GM12874 (cell line): ENCODE measurements around the gene DDR2.

Experiments
- TF ChIP-seq, protein P1 (sequence below): IDR thresholded peaks from 2 replicates; pipeline ENCODE4 v1.5.1; 2011; ENCODE audit warnings: low read depth, mild to moderate bottlenecking, control low read depth, low read length, moderate library complexity; ENCODE audit not compliant: insufficient read depth

The DDR2 gene

DNA sequence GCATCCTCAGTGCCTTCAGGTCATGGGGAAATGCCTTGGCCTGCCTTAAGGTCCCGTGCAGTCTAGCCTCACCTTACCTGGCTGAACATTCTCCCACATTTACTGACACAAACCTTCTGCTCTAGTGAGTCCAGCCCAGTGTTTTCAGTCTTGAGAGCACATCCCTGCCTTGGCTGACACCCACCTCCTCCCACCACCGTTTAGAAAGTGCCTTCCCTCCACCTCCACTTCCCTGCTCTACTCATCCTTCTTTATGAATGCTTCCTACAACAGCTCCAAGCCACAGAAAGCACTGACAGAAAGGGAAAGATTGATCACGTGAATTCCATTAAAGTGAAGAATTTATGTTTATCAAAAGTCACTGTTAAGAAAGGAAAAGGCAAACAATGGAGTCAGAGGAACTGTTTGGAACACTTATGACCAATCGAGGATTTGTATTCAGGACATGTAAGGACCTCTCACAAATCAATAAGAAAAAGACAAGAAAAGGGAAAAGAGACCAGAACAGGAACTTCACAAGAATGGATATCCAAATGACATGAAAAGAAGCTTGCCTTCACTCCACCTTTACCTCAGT lies 59.8 kb downstream of the DDR2 start:
- TF ChIP-seq, protein P1, sequence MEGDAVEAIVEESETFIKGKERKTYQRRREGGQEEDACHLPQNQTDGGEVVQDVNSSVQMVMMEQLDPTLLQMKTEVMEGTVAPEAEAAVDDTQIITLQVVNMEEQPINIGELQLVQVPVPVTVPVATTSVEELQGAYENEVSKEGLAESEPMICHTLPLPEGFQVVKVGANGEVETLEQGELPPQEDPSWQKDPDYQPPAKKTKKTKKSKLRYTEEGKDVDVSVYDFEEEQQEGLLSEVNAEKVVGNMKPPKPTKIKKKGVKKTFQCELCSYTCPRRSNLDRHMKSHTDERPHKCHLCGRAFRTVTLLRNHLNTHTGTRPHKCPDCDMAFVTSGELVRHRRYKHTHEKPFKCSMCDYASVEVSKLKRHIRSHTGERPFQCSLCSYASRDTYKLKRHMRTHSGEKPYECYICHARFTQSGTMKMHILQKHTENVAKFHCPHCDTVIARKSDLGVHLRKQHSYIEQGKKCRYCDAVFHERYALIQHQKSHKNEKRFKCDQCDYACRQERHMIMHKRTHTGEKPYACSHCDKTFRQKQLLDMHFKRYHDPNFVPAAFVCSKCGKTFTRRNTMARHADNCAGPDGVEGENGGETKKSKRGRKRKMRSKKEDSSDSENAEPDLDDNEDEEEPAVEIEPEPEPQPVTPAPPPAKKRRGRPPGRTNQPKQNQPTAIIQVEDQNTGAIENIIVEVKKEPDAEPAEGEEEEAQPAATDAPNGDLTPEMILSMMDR: no peak

DNA sequence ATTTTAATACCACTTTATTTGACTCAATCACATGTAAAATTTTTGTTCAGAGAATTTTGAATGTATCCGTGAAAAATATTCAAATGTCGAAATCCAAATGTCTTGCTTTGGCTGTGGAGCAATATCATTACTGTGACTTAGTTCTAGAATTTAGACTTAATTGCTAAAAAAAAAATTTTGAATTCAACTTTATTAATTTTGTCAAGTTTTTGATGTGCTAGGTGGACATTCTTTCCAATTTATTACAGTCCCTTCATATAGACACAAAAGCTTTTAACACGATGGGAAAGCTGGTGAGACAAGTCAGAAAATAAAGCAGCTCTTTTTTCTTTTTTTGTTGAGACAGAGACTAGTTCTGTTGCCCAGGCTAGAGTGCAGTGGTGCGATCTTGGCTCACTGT lies 62.6 kb downstream of the DDR2 start:
- TF ChIP-seq, protein P1: no peak

DNA sequence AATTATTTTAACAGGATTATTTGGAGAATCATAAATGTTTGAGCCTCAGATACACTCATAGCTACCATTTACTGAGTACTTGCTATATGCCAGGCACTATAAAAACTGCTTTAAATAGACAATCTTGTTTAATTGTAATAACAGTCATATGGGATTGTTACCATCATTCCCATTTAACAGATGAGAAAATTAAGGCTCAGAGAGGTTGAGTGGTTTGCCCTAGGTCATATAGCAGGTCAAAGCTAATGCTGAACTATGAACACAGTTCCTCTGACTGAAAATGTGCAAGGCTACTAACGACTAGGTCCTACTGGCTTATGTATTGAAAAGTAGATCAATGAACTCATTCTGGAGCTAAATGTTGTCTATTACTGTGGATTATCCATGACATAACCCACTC lies 63.4 kb downstream of the DDR2 start:
- TF ChIP-seq, protein P1: no peak

DNA sequence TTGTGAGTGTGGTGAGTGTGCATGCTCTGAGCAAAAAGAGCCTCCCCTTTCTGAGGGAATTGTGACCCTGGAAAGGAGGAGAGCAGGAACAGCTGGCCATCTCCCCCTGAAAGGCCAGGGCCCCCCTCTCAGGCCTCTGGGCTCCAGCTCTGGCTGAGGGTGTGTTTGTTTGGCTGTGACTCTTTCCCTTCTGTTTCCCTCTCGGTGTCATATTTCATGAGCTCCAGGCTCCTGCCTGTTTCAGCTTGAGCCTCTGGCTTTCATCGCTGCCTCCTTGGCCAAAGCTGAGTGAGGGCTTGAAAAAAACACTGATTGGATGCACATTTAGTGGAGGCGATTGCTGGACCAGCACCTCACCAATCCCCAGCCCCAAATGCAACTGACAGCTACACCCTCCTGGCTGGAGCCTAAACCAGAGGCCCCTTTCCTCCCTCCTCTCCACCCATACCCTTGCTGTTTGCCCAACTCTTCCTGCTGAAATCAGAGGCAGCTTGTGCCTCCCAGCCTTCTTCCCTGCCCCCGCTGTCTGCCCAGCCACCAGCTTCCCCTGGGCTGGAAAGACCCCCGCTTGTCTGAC lies 64.1 kb downstream of the DDR2 start:
- TF ChIP-seq, protein P1: no peak

DNA sequence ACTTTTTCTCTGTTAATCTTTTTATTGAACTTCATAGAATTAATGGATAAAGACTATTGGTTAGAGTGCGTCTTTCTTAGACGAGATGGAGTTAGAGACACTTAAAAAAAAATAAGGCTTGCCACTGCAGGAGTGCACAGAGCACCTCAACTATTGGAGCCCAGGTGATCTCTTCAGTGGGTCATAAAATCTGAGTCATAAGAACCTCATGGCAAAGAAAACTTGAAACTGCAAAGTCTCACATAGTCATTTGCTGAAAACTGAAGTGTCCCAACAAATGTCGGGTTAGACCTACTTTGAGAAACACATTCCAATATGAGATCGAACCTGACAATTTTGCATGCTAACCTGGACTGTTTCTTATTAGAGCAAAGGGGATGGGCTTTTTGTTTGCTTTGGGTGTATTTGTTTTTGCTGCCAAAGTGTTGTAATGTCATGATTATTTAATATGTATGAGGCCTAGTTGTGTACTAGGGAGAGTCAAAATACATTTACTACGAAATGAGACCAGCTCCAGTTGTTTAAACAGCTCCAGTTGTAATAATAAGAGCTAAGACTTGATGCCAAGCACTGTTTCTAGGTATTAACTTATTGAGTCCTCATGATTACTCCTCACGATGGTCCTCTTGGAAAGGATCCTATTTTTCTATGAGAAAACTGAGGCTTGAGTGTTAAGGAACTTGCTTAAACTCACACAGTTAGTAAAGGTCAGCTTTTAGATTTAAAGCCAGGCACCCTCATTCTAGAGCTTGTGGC lies 65.1 kb downstream of the DDR2 start:
- TF ChIP-seq, protein P1: no peak

DNA sequence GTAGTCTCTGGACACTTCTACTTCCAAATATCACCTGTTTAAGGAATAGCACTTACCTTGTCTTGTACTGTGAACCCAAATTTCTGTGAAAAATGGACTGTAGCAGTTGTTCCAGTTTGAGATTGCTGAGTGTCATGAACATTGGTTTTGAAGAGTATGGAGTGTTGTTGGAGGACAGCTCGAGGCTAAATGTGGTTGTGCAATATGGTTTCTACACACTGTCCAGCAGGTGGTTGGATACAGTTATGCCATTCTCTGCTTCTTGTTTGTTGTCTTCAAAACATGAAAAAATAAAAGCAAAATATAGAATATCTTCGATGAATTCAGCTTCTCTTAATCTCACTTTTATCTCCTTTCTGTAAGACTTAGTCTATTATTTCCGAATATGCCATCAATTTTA lies 67.1 kb downstream of the DDR2 start:
- TF ChIP-seq, protein P1: no peak

DNA sequence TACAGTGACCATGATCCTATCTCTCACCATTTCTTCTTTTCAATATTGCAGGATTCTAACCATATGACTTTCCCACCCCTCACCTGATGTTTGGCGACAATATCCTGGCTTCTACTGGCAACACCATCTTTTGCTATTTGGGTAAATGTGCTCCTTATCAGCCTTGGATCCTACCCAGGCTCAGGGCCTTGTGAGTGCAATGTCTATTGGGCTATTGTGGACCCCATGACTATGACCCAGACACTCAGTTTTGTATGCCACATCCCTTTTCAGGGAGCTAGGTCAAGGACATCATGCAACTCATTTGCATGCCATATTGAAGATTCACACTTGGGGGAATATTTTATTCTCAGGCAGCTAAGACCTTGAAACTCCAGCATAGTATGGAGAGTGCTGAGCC lies 67.9 kb downstream of the DDR2 start:
- TF ChIP-seq, protein P1: no peak
